A549 (cell line): ENCODE results near the gene CACNA1I. TPM values are rescaled to one million over a fixed set of nuclear protein-coding genes. Genes with fewer than 3 reads are reported as not detected.

ENCODE experiments used
- ATAC-seq, 2 experiments: fragments of 200-7000 bp in 1 of 2; fragments of >200 bp in 1 of 2; cut with Nextera tagmentation in 1 of 2; cut with Tn5 transposase in 1 of 2; 3 replicates each; pipeline versions ENCODE4 v1.8.0 to v1.9.1; 2018 to 2020; ENCODE audit warnings: mild to moderate bottlenecking in 1 of 2, moderate library complexity in 1 of 2
- CTCF ChIA-PET: fragments of 300-600 bp; sonication (Branson Sonifier 250); formaldehyde crosslinking; extraction: SDS; loops from one replicate; lab custom pipeline; 2021; ENCODE audit warnings: antibody characterized with exemption, inconsistent platforms; lab: Yijun Ruan, JAX
- POLR2A ChIA-PET: fragments of 350-600 bp; formaldehyde crosslinking; extraction: SDS; loops from one replicate; lab custom pipeline; 2021; ENCODE audit warnings: antibody characterized with exemption, inconsistent platforms; lab: Yijun Ruan, JAX
- DNase-seq, 2 experiments: peaks; one replicate each; pipeline versions ENCODE4 v3.0.0 to v3.0.0-alpha.2; 2011 to 2016; ENCODE audit warnings: low read depth in 1 of 2, low spot score in 1 of 2
- FAIRE-seq: peaks from 2 replicates; lab custom pipeline; 2011; peaks lifted over from hg19 to GRCh38; lab: Jason Lieb, UNC
- H3K27ac ChIP-seq, 2 experiments: fragments of >200 bp; sonication (Bioruptor Twin); formaldehyde crosslinking; 3 replicates each; pipeline ENCODE4 v1.5.1; 2016 to 2017
- H3K4me1 ChIP-seq: fragments of >200 bp; sonication (Bioruptor Twin); formaldehyde crosslinking; 3 replicates; pipeline ENCODE4 v1.6.1; 2016
- H3K4me2 ChIP-seq: fragments of >200 bp; sonication (Bioruptor Twin); formaldehyde crosslinking; 3 replicates; pipeline ENCODE4 v1.6.1; 2016
- H3K4me3 ChIP-seq: fragments of >200 bp; sonication (Bioruptor Twin); formaldehyde crosslinking; 3 replicates; pipeline ENCODE4 v1.5.1; 2016
- H3K9me3 ChIP-seq: fragments of >200 bp; sonication (Bioruptor Twin); formaldehyde crosslinking; 3 replicates; pipeline ENCODE4 v1.6.1; 2016
- CBX2 ChIP-seq: fragments of 200-600 bp; sonication (generic); IDR thresholded peaks from 2 replicates; pipeline ENCODE4 v1.6.1; 2016; ENCODE audit warnings: low read depth, mild to moderate bottlenecking, borderline replicate concordance
- CHD2 ChIP-seq: fragments of 150-350 bp; IDR thresholded peaks from 2 replicates; pipeline ENCODE4 v1.6.1; 2014; ENCODE audit warnings: low read length; ENCODE audit not compliant: partially characterized antibody
- CHD4 ChIP-seq: fragments of 200-600 bp; sonication (generic); IDR thresholded peaks from 2 replicates; pipeline ENCODE4 v1.6.1; 2016; ENCODE audit warnings: antibody characterized with exemption, mild to moderate bottlenecking, borderline replicate concordance
- EHF ChIP-seq: fragments of 250-450 bp; sonication (Bioruptor Pico); IDR thresholded peaks from 2 replicates; pipeline ENCODE4 v1.5.0; 2020; ENCODE audit warnings: mild to moderate bottlenecking
- EHMT2 ChIP-seq: fragments of 200-600 bp; sonication (generic); IDR thresholded peaks from 2 replicates; pipeline ENCODE4 v1.6.1; 2016; ENCODE audit warnings: antibody characterized with exemption, low read depth, mild to moderate bottlenecking, moderate library complexity
- ESRRA ChIP-seq: fragments of 150-350 bp; IDR thresholded peaks from 2 replicates; pipeline ENCODE4 v1.6.1; 2014; ENCODE audit warnings: mild to moderate bottlenecking, low read length, borderline replicate concordance
- GATA3 ChIP-seq: IDR thresholded peaks from 2 replicates; pipeline ENCODE4 v1.6.1; 2012; ENCODE audit warnings: borderline replicate concordance
- HDAC2 ChIP-seq: fragments of 200-600 bp; sonication (generic); IDR thresholded peaks from 2 replicates; pipeline ENCODE4 v1.6.1; 2016
- HOXA7 ChIP-seq: fragments of 250-450 bp; sonication (Bioruptor Pico); IDR thresholded peaks from 2 replicates; pipeline ENCODE4 v1.5.0; 2020; ENCODE audit warnings: mild to moderate bottlenecking, moderate library complexity
- HOXB13 ChIP-seq: fragments of 250-450 bp; sonication (Bioruptor Pico); IDR thresholded peaks from 2 replicates; pipeline ENCODE4 v1.5.0; 2020; ENCODE audit warnings: low read depth, mild to moderate bottlenecking, moderate library complexity
- HOXB5 ChIP-seq: fragments of 250-450 bp; sonication (Bioruptor Pico); IDR thresholded peaks from 2 replicates; pipeline ENCODE4 v1.5.0; 2020; ENCODE audit warnings: mild to moderate bottlenecking, moderate library complexity
- JUN ChIP-seq, 2 experiments: fragments of >200 bp; sonication (Bioruptor Twin); formaldehyde crosslinking; IDR thresholded peaks; 2 replicates in 1 of 2; 3 replicates in 1 of 2; pipeline ENCODE4 v1.6.1; 2016 to 2017
- KDM1A ChIP-seq: fragments of 200-600 bp; sonication (generic); IDR thresholded peaks from 2 replicates; pipeline ENCODE4 v1.6.1; 2016; ENCODE audit warnings: low read depth, mild to moderate bottlenecking
- KDM5A ChIP-seq: fragments of 200-600 bp; sonication (generic); IDR thresholded peaks from 2 replicates; pipeline ENCODE4 v1.6.1; 2016; ENCODE audit warnings: antibody characterized with exemption, mild to moderate bottlenecking
- MAZ ChIP-seq: fragments of 150-350 bp; IDR thresholded peaks from 2 replicates; pipeline ENCODE4 v1.6.1; 2014; ENCODE audit warnings: antibody characterized with exemption, low read depth, low read length, borderline replicate concordance
- MYC ChIP-seq: IDR thresholded peaks from 2 replicates; pipeline ENCODE4 v1.6.1; 2012; ENCODE audit warnings: mild to moderate bottlenecking, inconsistent platforms, low read length, improper control_type of control experiment, borderline replicate concordance
- NFE2L2 ChIP-seq: fragments of 150-350 bp; conservative IDR thresholded peaks from 2 replicates; pipeline ENCODE4 v1.6.1; 2014; ENCODE audit warnings: low read length
- NPAS2 ChIP-seq: fragments of 250-450 bp; sonication (Bioruptor Pico); IDR thresholded peaks from 2 replicates; pipeline ENCODE4 v1.8.0; 2022; ENCODE audit warnings: mild to moderate bottlenecking, moderate library complexity, borderline replicate concordance
- PHF8 ChIP-seq: fragments of 200-600 bp; sonication (generic); IDR thresholded peaks from 2 replicates; pipeline ENCODE4 v1.6.1; 2016; ENCODE audit warnings: low read depth, mild to moderate bottlenecking, antibody characterized with exemption, moderate library complexity, borderline replicate concordance
- POLR2A ChIP-seq: IDR thresholded peaks from 2 replicates; pipeline ENCODE4 v1.6.1; 2012; ENCODE audit warnings: mild to moderate bottlenecking, low read length
- RAD21 ChIP-seq, 2 experiments: fragments of >200 bp in 1 of 2; sonication (Bioruptor Twin) in 1 of 2; formaldehyde crosslinking in 1 of 2; IDR thresholded peaks in 1 of 2; conservative IDR thresholded peaks in 1 of 2; 2 replicates in 1 of 2; 3 replicates in 1 of 2; pipeline ENCODE4 v1.6.1; 2012 to 2018; ENCODE audit warnings: inconsistent platforms in 1 of 2
- RARB ChIP-seq: fragments of 250-450 bp; sonication (Bioruptor Pico); IDR thresholded peaks from 2 replicates; pipeline ENCODE4 v1.8.0; 2021; ENCODE audit warnings: mild to moderate bottlenecking, moderate library complexity
- RFX5 ChIP-seq: fragments of 450-650 bp; IDR thresholded peaks from 2 replicates; pipeline ENCODE4 v1.7.1; 2014; ENCODE audit warnings: antibody characterized with exemption, mild to moderate bottlenecking, moderate library complexity
- SMC3 ChIP-seq: fragments of >200 bp; sonication (Bioruptor Twin); formaldehyde crosslinking; IDR thresholded peaks from 3 replicates; pipeline ENCODE4 v1.6.1; 2018; ENCODE audit warnings: inconsistent platforms
- SREBF2 ChIP-seq: fragments of 450-650 bp; IDR thresholded peaks from 2 replicates; pipeline ENCODE4 v1.6.1; 2014; ENCODE audit warnings: mild to moderate bottlenecking, moderate library complexity
- ZSCAN20 ChIP-seq: fragments of 250-450 bp; sonication (Bioruptor Pico); IDR thresholded peaks from 2 replicates; pipeline ENCODE4 v1.8.0; 2022; ENCODE audit warnings: mild to moderate bottlenecking, moderate library complexity
- WGBS: methylation state at CpG from one replicate; pipeline ENCODE4 v1.1.6; 2017; ENCODE audit errors: missing lambda C conversion rate; 5-methylcytosine and 5-hydroxymethylcytosine counted together
- polyA plus RNA-seq, 4 experiments: library from polyadenylated mRNA; depleted of rRNA in 3 of 4; stranded (reverse); fragments of >200 nt; fragmentation: RNase III in 1 of 4; extraction: RNeasy Plus Mini Kit Qiagen cat#74134 plus additional on column Dnase treatment in 1 of 4; gene quantifications; 2 replicates in 3 of 4; 3 replicates in 1 of 4; pipeline ENCODE4 v1.2.3, GENCODE V29; 2011 to 2017
- TF ChIP-seq, protein P1 (sequence below): fragments of >200 bp; sonication (Bioruptor Twin); formaldehyde crosslinking; IDR thresholded peaks from 2 replicates; pipeline ENCODE4 v1.6.1; 2016
- TF ChIP-seq, protein P2 (sequence below): IDR thresholded peaks from 2 replicates; pipeline ENCODE4 v1.6.1; 2012
- TF ChIP-seq, protein P3 (sequence below): fragments of >200 bp; sonication (Bioruptor Twin); formaldehyde crosslinking; IDR thresholded peaks from 3 replicates; pipeline ENCODE4 v1.5.1; 2016
- TF ChIP-seq, protein P4 (sequence below): fragments of 450-650 bp; IDR thresholded peaks from 2 replicates; pipeline ENCODE4 v1.6.1; 2014; ENCODE audit warnings: antibody characterized with exemption

The CACNA1I gene
- polyA plus RNA-seq, 2 of the 4 experiments (the other 2 are of a cell fraction) = 0.03 to 0.13 TPM

DNA sequence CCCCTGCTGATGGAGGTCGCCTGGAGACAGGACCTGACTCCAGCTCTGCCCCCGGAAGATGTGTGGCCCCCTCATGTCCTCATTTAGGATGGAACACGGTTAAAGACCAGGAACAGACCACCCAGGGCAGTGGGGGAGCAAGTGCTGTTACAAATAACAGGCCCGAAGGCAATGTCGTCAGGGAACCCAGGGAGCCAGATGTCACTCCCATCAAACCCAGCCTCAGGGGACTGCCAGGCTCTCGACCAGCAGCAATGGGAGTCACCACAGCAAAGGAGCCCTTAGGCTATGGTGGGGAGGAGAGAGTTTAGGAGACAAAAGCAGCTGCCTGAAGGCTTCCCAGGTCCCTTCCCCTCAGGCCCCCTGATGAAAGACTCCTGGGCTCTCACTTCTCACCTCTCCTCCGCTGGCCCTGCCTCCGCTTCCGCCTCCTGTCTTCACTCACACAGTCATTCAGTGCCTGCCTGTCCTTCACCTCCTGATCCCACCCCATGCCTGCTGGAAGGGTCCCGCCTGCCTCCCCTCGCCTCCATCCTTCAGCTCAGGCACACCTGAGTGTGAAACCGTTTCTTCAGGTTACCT lies 42.4 kb upstream of the CACNA1I start:
- Histone ChIP-seq H3K4me1 (peaks cover 30% of the 10 kb centered on the region), H3K27ac (no peak overlapping the region), H3K4me2 (no peak overlapping the region)
- WGBS = 79% methylated on average over 9 of the region's 12 CpGs
- FAIRE-seq (no peak), DNase-seq (no peak)
- TF ChIP-seq CBX2 (no peak), RAD21 (conservative IDR thresholded peaks at IDR 0.05 in 1 of 2, IDR thresholded peaks at IDR 0.05 in 1 of 2) (no peak), ESRRA (no peak), RFX5 (no peak), NFE2L2 (no peak), HOXB13 (CRISPR knock-in tag) (no peak), MYC (no peak), HDAC2 (no peak), POLR2A (no peak), EHF (CRISPR knock-in tag) (no peak), KDM1A (no peak), NPAS2 (CRISPR knock-in tag) (no peak), HOXB5 (CRISPR knock-in tag) (no peak), GATA3 (no peak)
- TF ChIP-seq, protein P1, sequence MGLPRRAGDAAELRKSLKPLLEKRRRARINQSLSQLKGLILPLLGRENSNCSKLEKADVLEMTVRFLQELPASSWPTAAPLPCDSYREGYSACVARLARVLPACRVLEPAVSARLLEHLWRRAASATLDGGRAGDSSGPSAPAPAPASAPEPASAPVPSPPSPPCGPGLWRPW = no peak
- TF ChIP-seq, protein P2, sequence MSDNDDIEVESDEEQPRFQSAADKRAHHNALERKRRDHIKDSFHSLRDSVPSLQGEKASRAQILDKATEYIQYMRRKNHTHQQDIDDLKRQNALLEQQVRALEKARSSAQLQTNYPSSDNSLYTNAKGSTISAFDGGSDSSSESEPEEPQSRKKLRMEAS = no peak
- TF ChIP-seq, protein P3, sequence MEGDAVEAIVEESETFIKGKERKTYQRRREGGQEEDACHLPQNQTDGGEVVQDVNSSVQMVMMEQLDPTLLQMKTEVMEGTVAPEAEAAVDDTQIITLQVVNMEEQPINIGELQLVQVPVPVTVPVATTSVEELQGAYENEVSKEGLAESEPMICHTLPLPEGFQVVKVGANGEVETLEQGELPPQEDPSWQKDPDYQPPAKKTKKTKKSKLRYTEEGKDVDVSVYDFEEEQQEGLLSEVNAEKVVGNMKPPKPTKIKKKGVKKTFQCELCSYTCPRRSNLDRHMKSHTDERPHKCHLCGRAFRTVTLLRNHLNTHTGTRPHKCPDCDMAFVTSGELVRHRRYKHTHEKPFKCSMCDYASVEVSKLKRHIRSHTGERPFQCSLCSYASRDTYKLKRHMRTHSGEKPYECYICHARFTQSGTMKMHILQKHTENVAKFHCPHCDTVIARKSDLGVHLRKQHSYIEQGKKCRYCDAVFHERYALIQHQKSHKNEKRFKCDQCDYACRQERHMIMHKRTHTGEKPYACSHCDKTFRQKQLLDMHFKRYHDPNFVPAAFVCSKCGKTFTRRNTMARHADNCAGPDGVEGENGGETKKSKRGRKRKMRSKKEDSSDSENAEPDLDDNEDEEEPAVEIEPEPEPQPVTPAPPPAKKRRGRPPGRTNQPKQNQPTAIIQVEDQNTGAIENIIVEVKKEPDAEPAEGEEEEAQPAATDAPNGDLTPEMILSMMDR = no peak
- TF ChIP-seq, all 56 proteins: peak for 0
- ATAC-seq = no peak
- H3K9me3 ChIP-seq = no peaks in the 10 kb centered on the region
- ChIA-PET POLR2A (interaction anchor here (0.9 to 3.6 kb wide), 3 partner anchors 7 to 516 kb away, joined by 3 to 34 read pairs (median 8); partner anchors contain the start of gene ATF4), CTCF (interaction anchor here (0.9 to 37.2 kb wide), 16 partner anchors 12 to 658 kb away, joined by 3 to 899 read pairs (median 4); a partner anchor contains a TSS)
- no peak overlapping the region for H3K4me3 ChIP-seq

DNA sequence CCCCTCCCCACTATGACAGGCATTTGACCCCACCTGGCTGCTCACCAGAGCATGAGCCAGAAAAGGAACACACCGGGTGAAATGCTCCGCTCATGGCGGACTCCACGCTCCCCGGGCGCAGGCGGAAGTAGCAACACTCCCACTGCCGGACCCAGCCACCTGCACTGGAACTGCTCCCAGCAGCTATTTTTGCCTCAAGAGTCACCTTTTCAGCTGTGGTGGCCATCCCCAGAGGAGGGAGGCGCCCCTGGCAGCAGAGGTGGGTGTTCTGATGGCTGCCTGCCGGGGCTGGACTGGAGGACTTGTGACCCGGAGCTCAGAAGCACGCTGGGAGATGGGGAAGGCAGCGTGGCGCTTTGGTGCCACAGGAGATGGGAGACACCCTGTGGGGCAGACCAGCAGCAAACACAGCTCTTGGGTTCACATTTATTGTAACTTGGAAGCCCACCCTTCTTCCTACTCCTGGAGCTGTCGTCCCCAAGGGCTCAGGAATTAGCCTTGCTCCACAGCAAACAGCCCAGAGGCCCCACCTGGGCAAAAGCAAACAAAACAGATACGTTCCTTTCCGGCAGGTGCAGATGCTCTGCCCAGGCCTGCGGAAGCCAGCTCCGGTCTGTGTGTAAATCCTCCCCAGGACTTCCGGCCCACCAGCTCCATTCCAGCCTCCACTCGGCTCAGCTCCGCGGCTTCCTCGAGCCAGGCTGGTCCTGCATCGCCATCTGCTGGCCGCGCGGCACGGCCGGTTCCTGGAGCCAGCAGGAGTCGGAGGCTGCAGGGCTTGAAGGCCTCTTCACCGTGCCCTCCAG lies 41.7 kb upstream of the CACNA1I start:
- CTCF ChIA-PET = interaction anchor here (0.6 to 37.2 kb wide), 29 partner anchors 9 to 659 kb away, joined by 3 to 899 read pairs (median 4); partner anchors contain the start of genes ATF4, RPL3 and TAB1
- H3K4me3 ChIP-seq = no peak overlapping the region
- FAIRE-seq (no peak), ATAC-seq (peak; percentile 37 to 57; a peak in 5 of 6 replicates), DNase-seq (peak; percentile 53 to 92)
- H3K27ac ChIP-seq = peak overlapping the region in 1 of 2 experiments; percentile 56; a peak in 3 of 6 replicates
- POLR2A ChIA-PET = interaction anchor here (0.9 to 3.6 kb wide), 6 partner anchors 8 to 515 kb away, joined by 3 to 34 read pairs (median 4); partner anchors contain the start of genes ATF4, MIEF1 and RPL3
- H3K9me3 ChIP-seq = no peaks in the 10 kb centered on the region
- peak overlapping the region; percentile 68 for H3K4me2 ChIP-seq
- 69% methylated on average over 12 of the region's 32 CpGs for WGBS
- H3K4me1 ChIP-seq = peaks cover 26% of the 10 kb centered on the region
- TF ChIP-seq SREBF2 (no peak), GATA3 (no peak), CHD2 (no peak), ZSCAN20 (CRISPR knock-in tag) (no peak), PHF8 (no peak), CHD4 (no peak), MAZ (0 out of 2 replicates have a peak, but pooled peaks have one; percentile 36), JUN (IDR thresholded peaks at IDR 0.05) (0 out of 5 replicates have a peak, but pooled peaks of 1 of the 2 experiments have one; percentile 35), HOXA7 (no peak), EHMT2 (no peak), RARB (no peak), SMC3 (peak; percentile 69), ESRRA (peak; percentile 42; the same call in 1 of the 2 replicates), KDM5A (no peak)
- TF ChIP-seq, protein P4, sequence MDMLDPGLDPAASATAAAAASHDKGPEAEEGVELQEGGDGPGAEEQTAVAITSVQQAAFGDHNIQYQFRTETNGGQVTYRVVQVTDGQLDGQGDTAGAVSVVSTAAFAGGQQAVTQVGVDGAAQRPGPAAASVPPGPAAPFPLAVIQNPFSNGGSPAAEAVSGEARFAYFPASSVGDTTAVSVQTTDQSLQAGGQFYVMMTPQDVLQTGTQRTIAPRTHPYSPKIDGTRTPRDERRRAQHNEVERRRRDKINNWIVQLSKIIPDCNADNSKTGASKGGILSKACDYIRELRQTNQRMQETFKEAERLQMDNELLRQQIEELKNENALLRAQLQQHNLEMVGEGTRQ = no peak
- TF ChIP-seq, protein P2 = peak; percentile 66
- TF ChIP-seq, protein P3 = peak; percentile 75
